ENCODE results near the gene SV2B.

Gene SV2B

DNA sequence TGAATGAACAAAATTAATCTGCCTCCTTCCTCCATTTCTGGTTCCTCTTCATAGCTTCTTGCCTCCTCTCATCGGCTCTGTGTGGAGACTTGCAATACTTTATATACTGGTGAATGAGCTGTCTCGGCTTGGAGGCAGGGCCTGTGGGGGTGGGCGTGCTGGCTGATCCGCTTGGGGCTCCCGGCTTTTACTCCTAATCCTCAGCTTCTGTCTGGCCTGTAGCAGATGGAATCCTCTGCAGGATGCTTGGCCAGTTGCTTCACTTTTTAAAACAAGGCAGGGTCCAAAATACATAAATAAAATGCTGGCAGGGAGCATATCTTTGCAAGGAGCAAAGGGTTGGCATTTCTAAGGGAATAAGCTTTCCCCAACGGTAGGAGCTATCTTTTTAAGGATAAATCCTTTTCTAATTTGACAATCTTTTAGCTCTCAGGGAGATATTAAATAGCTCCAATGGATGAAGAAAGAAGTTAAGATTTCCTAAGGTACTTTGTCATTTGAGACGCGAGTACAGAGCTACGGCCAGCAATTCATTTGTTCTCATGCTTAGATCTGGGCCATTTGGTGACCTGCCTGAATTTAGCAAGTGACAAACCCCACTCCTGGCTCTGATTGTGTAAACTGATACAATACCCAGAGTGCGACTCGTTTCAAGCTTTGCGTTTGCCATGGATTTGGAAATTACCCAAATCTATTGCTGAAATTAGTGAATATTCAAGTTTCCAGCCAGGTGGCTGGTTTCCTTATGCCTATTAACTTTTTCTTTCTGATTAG is 18.9 kb downstream of the SV2B start:
- TF ChIP-seq CTCF (IDR thresholded peaks at IDR 0.05), result no peak

- no peak for TF ChIP-seq CTCF (IDR thresholded peaks at IDR 0.05)
Observed at GRCh38 chr15:91122296-91122695, 22.2 kb downstream of the SV2B start.

- no peak for TF ChIP-seq CTCF (IDR thresholded peaks at IDR 0.05)
Observed at GRCh38 chr15:91124132-91124531, 24.1 kb downstream of the SV2B start.

- TF ChIP-seq CTCF (IDR thresholded peaks at IDR 0.05), result no peak
Observed at GRCh38 chr15:91125162-91125561, 25.1 kb downstream of the SV2B start.

DNA sequence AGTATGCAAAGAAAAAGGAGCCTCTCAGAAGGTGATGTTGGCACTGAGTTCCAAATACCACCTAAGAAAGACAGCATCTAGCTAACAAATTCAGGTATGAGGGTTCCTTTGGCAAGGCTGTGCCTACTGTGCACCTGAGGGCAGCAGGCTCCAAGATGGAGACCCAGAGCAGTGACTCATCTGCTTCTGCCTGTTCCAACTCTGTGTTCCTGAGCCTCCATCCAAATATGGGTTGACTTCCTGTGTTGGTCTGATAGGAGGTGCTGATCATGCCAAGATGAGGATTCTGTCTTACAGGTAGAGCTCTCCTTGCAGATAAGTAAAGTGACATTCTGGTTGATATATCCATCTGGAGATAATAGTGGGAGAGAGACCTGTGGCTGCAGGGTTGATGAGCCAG is 26.0 kb downstream of the SV2B start:
- no peak for TF ChIP-seq CTCF (IDR thresholded peaks at IDR 0.05)

- TF ChIP-seq CTCF (IDR thresholded peaks at IDR 0.05), result no peak
Observed at GRCh38 chr15:91127236-91127955, 27.3 kb downstream of the SV2B start.

- TF ChIP-seq CTCF (IDR thresholded peaks at IDR 0.05), result no peak
Observed at GRCh38 chr15:91128016-91128415, 28.0 kb downstream of the SV2B start.

Measured in LNCAP (cell line).